ENCODE results near the gene TIFAB.

- TF ChIP-seq POLR2A (IDR thresholded peaks at IDR 0.05) (no peak), CTCF (IDR thresholded peaks at IDR 0.05) (no peak)
These were observed 25.5 kb upstream of the TIFAB start for GRCh38 chr5:135477613-135478066.
